ENCODE results near the gene FRMD4A. TPM values are rescaled to one million over a fixed set of nuclear protein-coding genes. Genes with fewer than 3 reads are reported as not detected.

The FRMD4A gene
- total RNA-seq (2014; rRNA removed; shearing (Covaris generic); ENCODE audit: low replicate concordance): not detected in 2 replicates

- H3K9me2 ChIP-seq (replicated peaks; ENCODE audit: insufficient read depth, low read length): no peaks in the 10 kb centered on the region
- H3K27me3 ChIP-seq (ENCODE audit: low read length): no peaks in the 10 kb centered on the region
- no peaks in the 10 kb centered on the region for H3K36me3 ChIP-seq (ENCODE audit: insufficient read depth, low read length)
- no peaks in the 10 kb centered on the region for H3K79me2 ChIP-seq (ENCODE audit: low read length)
- no peak for DNase-seq
- H3K4me2 ChIP-seq (ENCODE audit: low read depth, low read length, poor library complexity, severe bottlenecking): no peak within 1 kb of the TSS
- no peak within 1 kb of the TSS for H3K27ac ChIP-seq (ENCODE audit: low read length)
- H3K9ac ChIP-seq (ENCODE audit: low read length): no peak within 1 kb of the TSS
- H2AFZ ChIP-seq (ENCODE audit: low read length): no peak within 1 kb of the TSS
- no peak within 1 kb of the TSS for H3K4me3 ChIP-seq (ENCODE audit: low read length)
- H3K9me3 ChIP-seq (ENCODE audit: low read length): no peaks in the 10 kb centered on the region
- H4K20me1 ChIP-seq (ENCODE audit: insufficient read depth, low read depth, low read length): no peaks in the 10 kb centered on the region
- no peaks in the 10 kb centered on the region for H3K4me1 ChIP-seq (ENCODE audit: low read length)
Measured at GRCh38 chr10:14330388-14331061, at the start of gene FRMD4A. FRMD4A (minus strand) TSS chr10:14330924.

GRCh38 chr10:14379556-14380280 lies 49.0 kb upstream of the FRMD4A start:
- H3K9me3 ChIP-seq (ENCODE audit: low read length): no peaks in the 10 kb centered on the region
- no peaks in the 10 kb centered on the region for H3K27me3 ChIP-seq (ENCODE audit: low read length)
- no peak overlapping the region for H2AFZ ChIP-seq (ENCODE audit: low read length)
- H3K4me2 ChIP-seq (ENCODE audit: low read depth, low read length, poor library complexity, severe bottlenecking): no peak overlapping the region
- H4K20me1 ChIP-seq (ENCODE audit: insufficient read depth, low read depth, low read length): no peaks in the 10 kb centered on the region
- DNase-seq: no peak
- H3K4me3 ChIP-seq (ENCODE audit: low read length): no peak overlapping the region
- no peaks in the 10 kb centered on the region for H3K36me3 ChIP-seq (ENCODE audit: insufficient read depth, low read length)
- no peak overlapping the region for H3K27ac ChIP-seq (ENCODE audit: low read length)
- H3K9ac ChIP-seq (ENCODE audit: low read length): no peak overlapping the region
- H3K4me1 ChIP-seq (ENCODE audit: low read length): no peaks in the 10 kb centered on the region
- no peaks in the 10 kb centered on the region for H3K9me2 ChIP-seq (replicated peaks; ENCODE audit: insufficient read depth, low read length)
- H3K79me2 ChIP-seq (ENCODE audit: low read length): no peaks in the 10 kb centered on the region

GRCh38 chr10:14378387-14378960 lies 47.8 kb upstream of the FRMD4A start:
- Histone ChIP-seq H3K4me1 (ENCODE audit: low read length) (no peaks in the 10 kb centered on the region), H3K4me2 (ENCODE audit: low read depth, low read length, poor library complexity, severe bottlenecking) (no peak overlapping the region), H4K20me1 (ENCODE audit: insufficient read depth, low read depth, low read length) (no peaks in the 10 kb centered on the region), H3K27ac (ENCODE audit: low read length) (no peak overlapping the region), H3K9me3 (ENCODE audit: low read length) (no peaks in the 10 kb centered on the region), H3K36me3 (ENCODE audit: insufficient read depth, low read length) (no peaks in the 10 kb centered on the region), H3K4me3 (ENCODE audit: low read length) (no peak overlapping the region), H3K9ac (ENCODE audit: low read length) (no peak overlapping the region), H3K27me3 (ENCODE audit: low read length) (no peaks in the 10 kb centered on the region), H2AFZ (ENCODE audit: low read length) (no peak overlapping the region), H3K79me2 (ENCODE audit: low read length) (no peaks in the 10 kb centered on the region), H3K9me2 (replicated peaks; ENCODE audit: insufficient read depth, low read length) (no peaks in the 10 kb centered on the region)
- no peak for DNase-seq

- Histone ChIP-seq H2AFZ (ENCODE audit: low read length) (no peak overlapping the region), H3K9me3 (ENCODE audit: low read length) (no peaks in the 10 kb centered on the region), H3K79me2 (ENCODE audit: low read length) (no peaks in the 10 kb centered on the region), H3K27me3 (ENCODE audit: low read length) (no peaks in the 10 kb centered on the region), H3K4me2 (ENCODE audit: low read depth, low read length, poor library complexity, severe bottlenecking) (no peak overlapping the region), H3K27ac (ENCODE audit: low read length) (no peak overlapping the region), H3K4me3 (ENCODE audit: low read length) (no peak overlapping the region), H3K36me3 (ENCODE audit: insufficient read depth, low read length) (no peaks in the 10 kb centered on the region), H3K9ac (ENCODE audit: low read length) (no peak overlapping the region), H3K4me1 (ENCODE audit: low read length) (no peaks in the 10 kb centered on the region), H3K9me2 (replicated peaks; ENCODE audit: insufficient read depth, low read length) (no peaks in the 10 kb centered on the region), H4K20me1 (ENCODE audit: insufficient read depth, low read depth, low read length) (no peaks in the 10 kb centered on the region)
- DNase-seq: no peak
Measured at GRCh38 chr10:14377591-14378175, 47.0 kb upstream of the FRMD4A start.

- Histone ChIP-seq H3K79me2 (ENCODE audit: low read length) (no peaks in the 10 kb centered on the region), H3K4me2 (ENCODE audit: low read depth, low read length, poor library complexity, severe bottlenecking) (no peak overlapping the region), H3K4me1 (ENCODE audit: low read length) (no peaks in the 10 kb centered on the region), H3K9me3 (ENCODE audit: low read length) (no peaks in the 10 kb centered on the region), H4K20me1 (ENCODE audit: insufficient read depth, low read depth, low read length) (no peaks in the 10 kb centered on the region), H2AFZ (ENCODE audit: low read length) (no peak overlapping the region), H3K9me2 (replicated peaks; ENCODE audit: insufficient read depth, low read length) (no peaks in the 10 kb centered on the region), H3K36me3 (ENCODE audit: insufficient read depth, low read length) (no peaks in the 10 kb centered on the region), H3K27me3 (ENCODE audit: low read length) (no peaks in the 10 kb centered on the region), H3K9ac (ENCODE audit: low read length) (no peak overlapping the region), H3K4me3 (ENCODE audit: low read length) (no peak overlapping the region), H3K27ac (ENCODE audit: low read length) (no peak overlapping the region)
- DNase-seq: no peak
Measured at GRCh38 chr10:14374745-14375445, 44.2 kb upstream of the FRMD4A start.

GRCh38 chr10:14372606-14373005 lies 41.9 kb upstream of the FRMD4A start:
- Histone ChIP-seq H4K20me1 (ENCODE audit: insufficient read depth, low read depth, low read length) (no peaks in the 10 kb centered on the region), H3K36me3 (ENCODE audit: insufficient read depth, low read length) (no peaks in the 10 kb centered on the region), H2AFZ (ENCODE audit: low read length) (no peak overlapping the region), H3K27ac (ENCODE audit: low read length) (no peak overlapping the region), H3K9ac (ENCODE audit: low read length) (no peak overlapping the region), H3K9me2 (replicated peaks; ENCODE audit: insufficient read depth, low read length) (no peaks in the 10 kb centered on the region), H3K4me1 (ENCODE audit: low read length) (no peaks in the 10 kb centered on the region), H3K27me3 (ENCODE audit: low read length) (no peaks in the 10 kb centered on the region), H3K79me2 (ENCODE audit: low read length) (no peaks in the 10 kb centered on the region), H3K9me3 (ENCODE audit: low read length) (no peaks in the 10 kb centered on the region), H3K4me3 (ENCODE audit: low read length) (no peak overlapping the region), H3K4me2 (ENCODE audit: low read depth, low read length, poor library complexity, severe bottlenecking) (no peak overlapping the region)
- DNase-seq: no peak

- Histone ChIP-seq H3K4me2 (ENCODE audit: low read depth, low read length, poor library complexity, severe bottlenecking) (no peak overlapping the region), H2AFZ (ENCODE audit: low read length) (no peak overlapping the region), H3K79me2 (ENCODE audit: low read length) (no peaks in the 10 kb centered on the region), H3K36me3 (ENCODE audit: insufficient read depth, low read length) (no peaks in the 10 kb centered on the region), H3K27ac (ENCODE audit: low read length) (no peak overlapping the region), H3K27me3 (ENCODE audit: low read length) (no peaks in the 10 kb centered on the region), H3K4me3 (ENCODE audit: low read length) (no peak overlapping the region), H3K9me2 (replicated peaks; ENCODE audit: insufficient read depth, low read length) (no peaks in the 10 kb centered on the region), H3K9ac (ENCODE audit: low read length) (no peak overlapping the region), H3K9me3 (ENCODE audit: low read length) (no peaks in the 10 kb centered on the region), H3K4me1 (ENCODE audit: low read length) (no peaks in the 10 kb centered on the region), H4K20me1 (ENCODE audit: insufficient read depth, low read depth, low read length) (no peaks in the 10 kb centered on the region)
- no peak for DNase-seq
Measured at GRCh38 chr10:14371581-14371980, 40.9 kb upstream of the FRMD4A start.

GRCh38 chr10:14370894-14371293 lies 40.2 kb upstream of the FRMD4A start:
- H3K4me1 ChIP-seq (ENCODE audit: low read length): no peaks in the 10 kb centered on the region
- no peaks in the 10 kb centered on the region for H3K27me3 ChIP-seq (ENCODE audit: low read length)
- no peak overlapping the region for H2AFZ ChIP-seq (ENCODE audit: low read length)
- H3K9me2 ChIP-seq (replicated peaks; ENCODE audit: insufficient read depth, low read length): no peaks in the 10 kb centered on the region
- no peaks in the 10 kb centered on the region for H4K20me1 ChIP-seq (ENCODE audit: insufficient read depth, low read depth, low read length)
- H3K4me2 ChIP-seq (ENCODE audit: low read depth, low read length, poor library complexity, severe bottlenecking): no peak overlapping the region
- no peak overlapping the region for H3K27ac ChIP-seq (ENCODE audit: low read length)
- no peak for DNase-seq
- no peak overlapping the region for H3K4me3 ChIP-seq (ENCODE audit: low read length)
- H3K9ac ChIP-seq (ENCODE audit: low read length): no peak overlapping the region
- no peaks in the 10 kb centered on the region for H3K9me3 ChIP-seq (ENCODE audit: low read length)
- no peaks in the 10 kb centered on the region for H3K79me2 ChIP-seq (ENCODE audit: low read length)
- no peaks in the 10 kb centered on the region for H3K36me3 ChIP-seq (ENCODE audit: insufficient read depth, low read length)

All from Karpas-422 (cell line).